IMR-90 (cell line): Measurements from ENCODE around the gene CSK.

Experiments
- CTCF ChIP-seq: conservative IDR thresholded peaks from 2 replicates; pipeline ENCODE4 v1.5.1; 2012; ENCODE audit warnings: mild to moderate bottlenecking, low read depth, low read length, improper control_type of control experiment
- FOS ChIP-seq: fragments of 150-350 bp; IDR thresholded peaks from 2 replicates; pipeline ENCODE4 v1.6.1; 2016; ENCODE audit warnings: low read depth, low read length
- MAFK ChIP-seq: IDR thresholded peaks from 2 replicates; pipeline ENCODE4 v1.6.1; 2012; ENCODE audit warnings: low read depth, low read length, improper control_type of control experiment
- MXI1 ChIP-seq: IDR thresholded peaks from 2 replicates; pipeline ENCODE4 v1.6.1; 2012; ENCODE audit warnings: low read depth, mild to moderate bottlenecking, low read length, moderate library complexity, borderline replicate concordance
- NFE2L2 ChIP-seq: fragments of 150-350 bp; IDR thresholded peaks from 2 replicates; pipeline ENCODE4 v1.6.1; 2016; ENCODE audit warnings: low read depth, mild to moderate bottlenecking, low read length
- USF2 ChIP-seq: fragments of 150-350 bp; IDR thresholded peaks from 2 replicates; pipeline ENCODE4 v1.6.1; 2017; ENCODE audit warnings: mild to moderate bottlenecking, antibody characterized with exemption, low read length, low read depth

- TF ChIP-seq USF2 (no peak), CTCF (no peak), MXI1 (no peak), MAFK (no peak), FOS (no peak), NFE2L2 (no peak)
Measured at GRCh38 chr15:74792227-74793016, 10.5 kb downstream of the CSK start.
